AG09319 (cell line): ENCODE measurements around the gene DHRS2.

Source experiments
- DNase-seq: peaks from one replicate; pipeline ENCODE4 v3.0.0-alpha.2; 2010; ENCODE audit warnings: low read depth; ENCODE audit errors: extremely low read depth
- TF ChIP-seq, protein P1 (sequence below): IDR thresholded peaks from 2 replicates; pipeline ENCODE4 v1.5.1; 2011; ENCODE audit warnings: low read depth, mild to moderate bottlenecking, inconsistent platforms, low read length, moderate library complexity

DHRS2 gene

DNA sequence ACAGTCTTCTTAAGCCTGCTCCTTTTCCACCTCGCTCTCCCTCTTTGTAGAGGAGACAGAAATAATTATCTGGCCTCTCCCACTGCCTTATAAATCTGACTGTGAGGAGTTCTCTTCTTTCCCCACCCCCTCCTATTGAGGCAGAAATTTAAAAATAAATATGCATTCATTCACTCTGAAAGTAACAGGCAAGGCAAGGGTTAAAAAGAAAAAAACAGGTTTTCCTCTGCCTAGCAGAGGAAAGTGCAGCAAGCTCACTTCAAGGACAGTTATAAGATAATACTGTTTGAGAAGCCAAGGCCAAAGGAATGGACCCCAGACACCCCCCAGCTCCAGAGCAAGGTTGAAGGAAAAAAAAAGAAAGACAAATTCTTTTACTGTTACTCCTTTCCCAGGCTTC is 56.3 kb downstream of the DHRS2 start:
- DNase-seq = no peak
- TF ChIP-seq, protein P1, sequence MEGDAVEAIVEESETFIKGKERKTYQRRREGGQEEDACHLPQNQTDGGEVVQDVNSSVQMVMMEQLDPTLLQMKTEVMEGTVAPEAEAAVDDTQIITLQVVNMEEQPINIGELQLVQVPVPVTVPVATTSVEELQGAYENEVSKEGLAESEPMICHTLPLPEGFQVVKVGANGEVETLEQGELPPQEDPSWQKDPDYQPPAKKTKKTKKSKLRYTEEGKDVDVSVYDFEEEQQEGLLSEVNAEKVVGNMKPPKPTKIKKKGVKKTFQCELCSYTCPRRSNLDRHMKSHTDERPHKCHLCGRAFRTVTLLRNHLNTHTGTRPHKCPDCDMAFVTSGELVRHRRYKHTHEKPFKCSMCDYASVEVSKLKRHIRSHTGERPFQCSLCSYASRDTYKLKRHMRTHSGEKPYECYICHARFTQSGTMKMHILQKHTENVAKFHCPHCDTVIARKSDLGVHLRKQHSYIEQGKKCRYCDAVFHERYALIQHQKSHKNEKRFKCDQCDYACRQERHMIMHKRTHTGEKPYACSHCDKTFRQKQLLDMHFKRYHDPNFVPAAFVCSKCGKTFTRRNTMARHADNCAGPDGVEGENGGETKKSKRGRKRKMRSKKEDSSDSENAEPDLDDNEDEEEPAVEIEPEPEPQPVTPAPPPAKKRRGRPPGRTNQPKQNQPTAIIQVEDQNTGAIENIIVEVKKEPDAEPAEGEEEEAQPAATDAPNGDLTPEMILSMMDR = no peak

DNA sequence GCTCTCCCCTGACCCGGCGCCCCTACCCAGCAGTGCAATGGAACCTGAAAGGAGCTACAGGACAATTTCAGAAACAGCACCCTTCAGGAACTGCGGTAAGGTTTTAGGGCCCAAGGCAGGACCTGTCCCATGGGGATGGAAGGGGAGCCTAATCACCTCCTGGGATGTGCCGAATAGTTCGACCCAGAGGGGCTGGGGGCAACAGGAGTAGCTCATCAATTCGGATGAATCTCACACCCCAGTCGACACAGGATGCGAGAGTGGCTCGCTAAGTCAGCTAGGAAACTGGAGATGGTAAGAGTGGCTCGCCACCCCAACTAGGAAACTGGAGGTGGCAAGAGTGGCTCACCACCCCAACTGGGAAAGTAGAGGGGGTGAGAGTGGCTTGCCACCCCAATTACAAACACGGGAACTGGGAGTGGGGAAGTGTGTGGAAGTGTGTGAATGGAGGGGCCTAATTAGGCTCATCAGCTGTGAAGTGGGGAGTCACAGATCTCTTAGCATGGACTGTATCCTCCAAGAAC is 57.1 kb downstream of the DHRS2 start:
- TF ChIP-seq, protein P1 = no peak
- no peak for DNase-seq

DNA sequence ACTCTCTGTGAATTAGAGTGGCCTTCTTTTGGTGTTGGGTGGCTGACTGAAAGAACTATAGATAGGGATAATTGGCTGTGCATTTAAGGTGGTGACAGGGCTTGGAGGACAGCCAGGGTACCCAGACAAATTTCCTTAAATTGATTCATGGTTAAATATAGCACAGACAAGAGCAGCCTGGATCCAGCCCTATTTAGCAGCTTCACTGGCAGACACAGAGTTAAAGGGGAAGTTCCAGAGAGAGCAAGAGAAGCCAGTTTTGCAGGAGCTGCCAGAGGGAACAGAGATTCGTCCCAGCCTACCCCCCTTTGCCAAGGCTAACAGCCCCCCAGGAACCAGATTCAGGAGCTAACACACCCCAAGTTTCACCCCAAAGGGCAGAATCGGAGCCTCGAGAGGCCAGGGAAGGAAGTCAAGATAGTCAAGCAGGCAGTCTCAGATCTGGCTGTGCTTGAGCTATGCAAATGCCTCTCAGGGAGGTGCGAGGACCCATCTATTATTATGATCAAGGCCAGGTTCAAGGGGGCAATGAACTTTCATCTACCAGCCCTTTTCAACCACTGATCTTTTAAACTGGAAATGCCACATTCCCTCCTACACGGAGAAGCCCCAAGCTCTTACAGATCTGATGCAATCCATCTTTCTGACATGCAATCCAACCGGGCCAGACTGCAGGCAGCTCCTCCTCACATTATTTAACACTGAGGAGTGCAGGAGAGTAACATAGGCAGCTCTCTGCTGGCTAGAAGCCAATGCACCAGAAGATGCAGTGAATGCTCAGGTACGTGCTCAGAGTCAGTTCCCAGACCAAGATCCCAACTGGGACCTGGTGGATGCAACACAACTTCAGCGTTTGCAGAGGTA is 58.2 kb downstream of the DHRS2 start:
- peak; percentile 65 for DNase-seq
- TF ChIP-seq, protein P1 = no peak
